Activated T-helper 2 cell treated with anti-CD3 and anti-CD28 coated beads, Interferon-gamma antibody, Interleukin-2, Interleukin-4, amounts not matched to agents 10 μg/mL and 5 μg/mL and 100 μg/mL, durations not matched to agents 14 hours and 24 hours and 36 hours (primary cell): Measurements from ENCODE around the gene HES1. TPM values are rescaled to one million over a fixed set of nuclear protein-coding genes. Genes with fewer than 3 reads are reported as not detected.
"Not testable (repeated sequence)": the region's sequence is repeated elsewhere in the genome, so short reads cannot be mapped to it uniquely, and the experiment has no call there.

Experiments used
- DNase-seq: peaks from one replicate; pipeline ENCODE4 v3.0.0; 2021; ENCODE audit warnings: low spot score
- H3K27ac Mint-ChIP-seq: one replicate; pipeline ENCODE4 v1.8.0; 2021; ENCODE audit warnings: mixed read lengths
- H3K27me3 Mint-ChIP-seq: one replicate; pipeline ENCODE4 v1.8.0; 2021; ENCODE audit warnings: low read depth, mixed read lengths
- H3K36me3 Mint-ChIP-seq: one replicate; pipeline ENCODE4 v1.8.0; 2021; ENCODE audit warnings: low read depth, mixed read lengths
- H3K4me1 Mint-ChIP-seq: one replicate; pipeline ENCODE4 v1.8.0; 2021; ENCODE audit warnings: low read depth, mixed read lengths
- H3K4me3 Mint-ChIP-seq: one replicate; pipeline ENCODE4 v1.8.0; 2021; ENCODE audit warnings: low read depth, mild to moderate bottlenecking, moderate library complexity, mixed read lengths
- H3K9me3 Mint-ChIP-seq: one replicate; pipeline ENCODE4 v1.8.0; 2021; ENCODE audit warnings: mixed read lengths
- intact Hi-C: fragments of 100-400 bp; cut with micrococcal nuclease; formaldehyde crosslinking; loops from one replicate; pipeline ENCODE4 v1.15.1; 2023
- total RNA-seq: library from RNA; stranded (reverse); gene quantifications from 2 replicates; pipeline ENCODE4 v1.2.3, GENCODE V29; 2022

The HES1 gene
- 0.37 and 0.53 TPM in 2 replicates for total RNA-seq

GRCh38 chr3:194135806-194136518, at the start of gene HES1:
Gene HES1 (plus strand): TSS chr3:194136148. CDS start chr3:194136381, 233 bp downstream.
- no peaks in the 10 kb centered on the region for H3K36me3 Mint-ChIP-seq
- peak; percentile 34 for DNase-seq
- peaks cover 50% of the 10 kb centered on the region for H3K4me1 Mint-ChIP-seq
- H3K27me3 Mint-ChIP-seq, result peaks cover 74% of the 10 kb centered on the region
- peak within 1 kb of the TSS; percentile 82 for H3K4me3 Mint-ChIP-seq
- H3K27ac Mint-ChIP-seq, result peak within 1 kb of the TSS; percentile 83
- intact Hi-C loops, result loop anchor here (2.0 to 10.0 kb wide), 10 partner anchors 65 to 541 kb away; partner anchors contain the start of genes GP5 and OPA1
- no peaks in the 10 kb centered on the region for H3K9me3 Mint-ChIP-seq

GRCh38 chr3:194086388-194087075, 49.4 kb upstream of the HES1 start:
- Mint-ChIP-seq H3K36me3 (no peaks in the 10 kb centered on the region), H3K27ac (no peak overlapping the region), H3K4me1 (peaks cover 7% of the 10 kb centered on the region), H3K9me3 (no peaks in the 10 kb centered on the region), H3K27me3 (peaks cover 38% of the 10 kb centered on the region), H3K4me3 (no peak overlapping the region)
- intact Hi-C loops, result no loop called here
- DNase-seq, result no peak

GRCh38 chr3:194087280-194087679, 48.7 kb upstream of the HES1 start:
- H3K4me3 Mint-ChIP-seq, result no peak overlapping the region
- no peak overlapping the region for H3K27ac Mint-ChIP-seq
- H3K4me1 Mint-ChIP-seq, result peaks cover 7% of the 10 kb centered on the region
- DNase-seq, result no peak
- intact Hi-C loops, result no loop called here
- H3K36me3 Mint-ChIP-seq, result no peaks in the 10 kb centered on the region
- H3K9me3 Mint-ChIP-seq, result no peaks in the 10 kb centered on the region
- peaks cover 35% of the 10 kb centered on the region for H3K27me3 Mint-ChIP-seq

GRCh38 chr3:194087995-194088855, 47.7 kb upstream of the HES1 start:
- no peaks in the 10 kb centered on the region for H3K9me3 Mint-ChIP-seq
- peaks cover 31% of the 10 kb centered on the region for H3K27me3 Mint-ChIP-seq
- H3K36me3 Mint-ChIP-seq, result no peaks in the 10 kb centered on the region
- H3K4me1 Mint-ChIP-seq, result peaks cover 7% of the 10 kb centered on the region
- intact Hi-C loops, result no loop called here
- DNase-seq, result no peak
- H3K4me3 Mint-ChIP-seq, result no peak overlapping the region
- no peak overlapping the region for H3K27ac Mint-ChIP-seq

GRCh38 chr3:194089357-194090177, 46.4 kb upstream of the HES1 start:
- intact Hi-C loops, result no loop called here
- H3K4me1 Mint-ChIP-seq, result no peaks in the 10 kb centered on the region
- no peak overlapping the region for H3K4me3 Mint-ChIP-seq
- H3K9me3 Mint-ChIP-seq, result no peaks in the 10 kb centered on the region
- H3K36me3 Mint-ChIP-seq, result no peaks in the 10 kb centered on the region
- H3K27ac Mint-ChIP-seq, result no peak overlapping the region
- H3K27me3 Mint-ChIP-seq, result peaks cover 21% of the 10 kb centered on the region
- no peak for DNase-seq

GRCh38 chr3:194090178-194090555, 45.8 kb upstream of the HES1 start:
- H3K4me1 Mint-ChIP-seq, intact Hi-C loops, H3K9me3 Mint-ChIP-seq, H3K27ac Mint-ChIP-seq, H3K4me3 Mint-ChIP-seq, DNase-seq, H3K36me3 Mint-ChIP-seq: not testable (repeated sequence)
- H3K27me3 Mint-ChIP-seq, result peaks cover 17% of the 10 kb centered on the region

- Mint-ChIP-seq H3K9me3 (no peaks in the 10 kb centered on the region), H3K4me1 (peaks cover 3% of the 10 kb centered on the region), H3K36me3 (no peaks in the 10 kb centered on the region), H3K4me3 (no peak overlapping the region), H3K27me3 (peaks cover 16% of the 10 kb centered on the region), H3K27ac (no peak overlapping the region)
- intact Hi-C loops, result no loop called here
- DNase-seq, result no peak
These were observed 45.2 kb upstream of the HES1 start for GRCh38 chr3:194090716-194091115.

- Mint-ChIP-seq H3K27ac (no peak overlapping the region), H3K4me1 (peaks cover 3% of the 10 kb centered on the region), H3K4me3 (no peak overlapping the region), H3K36me3 (no peaks in the 10 kb centered on the region), H3K27me3 (peaks cover 13% of the 10 kb centered on the region), H3K9me3 (no peaks in the 10 kb centered on the region)
- intact Hi-C loops, result no loop called here
- DNase-seq, result no peak
These were observed 44.8 kb upstream of the HES1 start for GRCh38 chr3:194091141-194091540.

GRCh38 chr3:194091897-194092296, 44.1 kb upstream of the HES1 start:
- H3K4me3 Mint-ChIP-seq, H3K27ac Mint-ChIP-seq, H3K36me3 Mint-ChIP-seq, H3K9me3 Mint-ChIP-seq, H3K4me1 Mint-ChIP-seq, H3K27me3 Mint-ChIP-seq, intact Hi-C loops, DNase-seq: not testable (repeated sequence)

GRCh38 chr3:194092881-194093301, 43.1 kb upstream of the HES1 start:
- H3K4me3 Mint-ChIP-seq, result no peak overlapping the region
- H3K27ac Mint-ChIP-seq, result no peak overlapping the region
- intact Hi-C loops, result no loop called here
- H3K36me3 Mint-ChIP-seq, result no peaks in the 10 kb centered on the region
- peaks cover 3% of the 10 kb centered on the region for H3K4me1 Mint-ChIP-seq
- H3K27me3 Mint-ChIP-seq, result no peaks in the 10 kb centered on the region
- no peaks in the 10 kb centered on the region for H3K9me3 Mint-ChIP-seq
- no peak for DNase-seq

GRCh38 chr3:194093842-194094241, 42.1 kb upstream of the HES1 start:
- no peaks in the 10 kb centered on the region for H3K36me3 Mint-ChIP-seq
- no peak overlapping the region for H3K27ac Mint-ChIP-seq
- H3K4me1 Mint-ChIP-seq, result peaks cover 10% of the 10 kb centered on the region
- no peak for DNase-seq
- no peaks in the 10 kb centered on the region for H3K27me3 Mint-ChIP-seq
- H3K9me3 Mint-ChIP-seq, result no peaks in the 10 kb centered on the region
- no peak overlapping the region for H3K4me3 Mint-ChIP-seq
- intact Hi-C loops, result no loop called here

GRCh38 chr3:194095464-194095863, 40.5 kb upstream of the HES1 start:
- Mint-ChIP-seq H3K36me3 (no peaks in the 10 kb centered on the region), H3K27ac (no peak overlapping the region), H3K9me3 (no peaks in the 10 kb centered on the region), H3K4me3 (no peak overlapping the region), H3K4me1 (peaks cover 11% of the 10 kb centered on the region), H3K27me3 (peaks cover 4% of the 10 kb centered on the region)
- no peak for DNase-seq
- intact Hi-C loops, result no loop called here
